Lower lobe of right lung (tissue), 2 donors: ENCODE results near the gene FBXO36. TPM values are rescaled to one million over a fixed set of nuclear protein-coding genes. Genes with fewer than 3 reads are reported as not detected.

ENCODE experiments used
- ATAC-seq, 2 donors: fragments of 200-7000 bp; cut with Tn5 transposase; one replicate each; pipeline ENCODE4 v1.9.1; 2020 to 2022; ENCODE audit warnings: mild to moderate bottlenecking in 2 of 2, moderate library complexity in 2 of 2
- DNase-seq: peaks from one replicate; pipeline ENCODE4 v3.0.0-alpha.2; 2020
- H3K27ac ChIP-seq: fragments of 200-600 bp; one replicate; pipeline ENCODE4 v1.8.0; 2022
- H3K27me3 ChIP-seq: fragments of 200-600 bp; one replicate; pipeline ENCODE4 v1.8.0; 2022; ENCODE audit warnings: low read depth
- H3K36me3 ChIP-seq: fragments of 200-600 bp; one replicate; pipeline ENCODE4 v1.8.0; 2022; ENCODE audit warnings: mild to moderate bottlenecking
- H3K4me1 ChIP-seq: fragments of 200-600 bp; one replicate; pipeline ENCODE4 v1.8.0; 2022
- H3K4me3 ChIP-seq: fragments of 200-600 bp; one replicate; pipeline ENCODE4 v1.8.0; 2022; ENCODE audit warnings: mild to moderate bottlenecking
- H3K9me3 ChIP-seq: fragments of 200-600 bp; one replicate; pipeline ENCODE4 v1.8.0; 2022
- intact Hi-C: fragments of 100-400 bp; cut with DNase I; formaldehyde crosslinking; loops from one replicate; pipeline ENCODE4 v1.11.0; 2022
- total RNA-seq: library from RNA; stranded (reverse); fragmentation: NEBNext Ultra II Directional; extraction: Animal tissue kit (Norgen Biotek cat#: 25700); gene quantifications from one replicate; pipeline ENCODE4 v1.2.1, GENCODE V29; 2021
- TF ChIP-seq, protein P1 (sequence below): fragments of 200-600 bp; IDR thresholded peaks from one replicate; pipeline ENCODE4 v1.8.0; 2022; ENCODE audit warnings: antibody characterized with exemption, mild to moderate bottlenecking
- donor health status: DM: no; HTN: yes; CAD: no; lungs with severe emphysema.

Gene FBXO36
- total RNA-seq, 1 donor from 2014 or later: 3.3 TPM

DNA sequence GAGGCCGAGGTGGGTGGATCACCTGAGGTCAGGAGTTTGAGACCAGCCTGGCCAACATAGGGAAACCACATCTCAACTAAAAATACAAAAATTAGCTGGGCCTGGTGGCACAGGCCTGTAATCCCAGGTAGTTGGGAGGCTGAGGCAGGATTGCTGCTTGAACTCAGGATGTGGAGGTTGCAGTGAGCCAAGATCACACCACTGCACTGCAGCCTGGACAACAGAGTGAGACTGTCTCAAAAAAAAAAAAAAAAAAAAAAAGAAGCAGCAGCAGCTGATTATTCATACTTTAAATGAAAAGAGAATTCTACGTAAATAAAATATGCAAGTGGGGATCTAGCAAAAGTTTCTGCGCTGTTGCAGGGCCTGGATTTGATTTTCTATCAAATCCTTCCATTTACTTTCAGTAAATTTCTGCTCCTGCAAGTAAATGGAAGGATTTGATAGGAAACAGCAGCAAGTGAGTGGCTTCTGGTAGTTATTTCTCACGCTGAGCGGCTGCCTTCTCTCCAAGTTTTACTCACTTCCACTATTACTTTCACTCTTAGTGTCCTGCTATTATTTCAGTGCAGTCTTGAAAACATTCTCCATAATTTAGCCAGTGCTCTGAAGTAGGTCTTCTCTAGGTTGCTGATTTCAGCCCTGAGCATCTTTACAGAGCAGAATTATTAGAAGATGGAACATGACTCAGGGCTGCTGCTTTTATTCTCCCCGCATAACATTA lies 78.0 kb downstream of the FBXO36 start:
- H3K4me1 ChIP-seq: no peaks in the 10 kb centered on the region
- TF ChIP-seq, protein P1, sequence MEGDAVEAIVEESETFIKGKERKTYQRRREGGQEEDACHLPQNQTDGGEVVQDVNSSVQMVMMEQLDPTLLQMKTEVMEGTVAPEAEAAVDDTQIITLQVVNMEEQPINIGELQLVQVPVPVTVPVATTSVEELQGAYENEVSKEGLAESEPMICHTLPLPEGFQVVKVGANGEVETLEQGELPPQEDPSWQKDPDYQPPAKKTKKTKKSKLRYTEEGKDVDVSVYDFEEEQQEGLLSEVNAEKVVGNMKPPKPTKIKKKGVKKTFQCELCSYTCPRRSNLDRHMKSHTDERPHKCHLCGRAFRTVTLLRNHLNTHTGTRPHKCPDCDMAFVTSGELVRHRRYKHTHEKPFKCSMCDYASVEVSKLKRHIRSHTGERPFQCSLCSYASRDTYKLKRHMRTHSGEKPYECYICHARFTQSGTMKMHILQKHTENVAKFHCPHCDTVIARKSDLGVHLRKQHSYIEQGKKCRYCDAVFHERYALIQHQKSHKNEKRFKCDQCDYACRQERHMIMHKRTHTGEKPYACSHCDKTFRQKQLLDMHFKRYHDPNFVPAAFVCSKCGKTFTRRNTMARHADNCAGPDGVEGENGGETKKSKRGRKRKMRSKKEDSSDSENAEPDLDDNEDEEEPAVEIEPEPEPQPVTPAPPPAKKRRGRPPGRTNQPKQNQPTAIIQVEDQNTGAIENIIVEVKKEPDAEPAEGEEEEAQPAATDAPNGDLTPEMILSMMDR: no peak
- H3K27me3 ChIP-seq: no peaks in the 10 kb centered on the region
- ATAC-seq: no peak
- no peak overlapping the region for H3K4me3 ChIP-seq
- no peak overlapping the region for H3K27ac ChIP-seq
- H3K36me3 ChIP-seq: no peaks in the 10 kb centered on the region
- H3K9me3 ChIP-seq: no peaks in the 10 kb centered on the region
- DNase-seq: no peak
- intact Hi-C loops: loop anchor here (10.0 kb wide), 1 partner anchor 615 kb away; no protein-coding TSS in a partner anchor

DNA sequence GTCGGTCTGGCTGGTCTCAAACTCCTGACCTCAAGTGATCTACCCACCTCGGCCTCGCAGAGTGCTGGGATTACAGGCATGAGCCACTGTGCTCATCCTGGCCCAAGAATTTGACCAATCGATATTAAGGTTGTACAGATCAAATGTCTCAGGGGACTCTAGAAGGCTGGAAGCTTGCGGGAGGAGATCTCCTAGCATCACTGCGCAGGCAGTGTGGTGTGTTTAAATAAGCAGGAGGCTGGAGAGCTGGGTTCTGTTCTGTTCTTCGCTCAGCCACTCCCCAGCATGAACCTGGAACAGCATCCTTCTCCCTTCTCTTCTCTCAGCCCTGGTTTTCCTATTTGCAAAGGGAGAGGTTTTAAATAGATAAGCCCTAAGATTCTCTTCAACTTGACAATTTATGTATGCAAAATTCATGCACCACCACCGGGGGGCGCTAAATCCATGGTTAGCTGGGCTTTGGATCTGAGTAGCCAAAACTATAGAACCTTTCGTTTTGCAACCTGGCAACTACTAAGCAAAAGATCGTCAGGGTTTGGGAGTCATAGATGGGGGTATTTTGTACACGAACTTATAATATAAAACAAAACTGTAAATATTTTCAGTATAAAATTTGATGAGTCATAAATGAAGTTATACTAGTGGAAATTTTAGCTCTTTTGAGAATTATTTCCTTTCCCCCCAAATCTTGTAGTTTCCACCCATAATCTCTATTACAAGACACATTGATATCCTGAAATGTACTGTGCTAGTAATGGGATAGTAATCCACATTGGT lies 85.8 kb downstream of the FBXO36 start:
- Histone ChIP-seq H3K9me3 (no peaks in the 10 kb centered on the region), H3K27ac (no peak overlapping the region), H3K27me3 (no peaks in the 10 kb centered on the region), H3K4me3 (peak overlapping the region; percentile 6), H3K4me1 (peaks cover 8% of the 10 kb centered on the region), H3K36me3 (no peaks in the 10 kb centered on the region)
- DNase-seq: peak; percentile 77
- peak; percentile 67 to 71 for ATAC-seq
- intact Hi-C loops: loop anchor here (10.0 kb wide), 1 partner anchor 607 kb away; no protein-coding TSS in a partner anchor
- TF ChIP-seq, protein P1: peak; percentile 86

DNA sequence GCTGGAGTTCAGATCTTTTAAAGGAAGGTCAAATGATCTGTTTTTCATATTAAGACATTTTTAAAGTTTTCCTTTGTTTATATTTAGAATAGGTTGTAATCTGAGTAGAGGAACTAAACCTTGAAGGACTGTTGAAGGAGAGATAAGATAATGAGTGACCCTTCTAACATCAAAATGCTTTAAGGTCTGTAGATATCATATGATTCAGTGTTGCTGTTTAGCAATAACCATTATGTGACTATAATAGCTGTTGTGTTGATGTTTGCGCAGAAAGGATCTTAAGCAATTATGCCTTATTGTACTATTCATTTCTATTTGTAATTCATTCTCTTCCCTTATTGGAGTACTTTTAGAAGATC lies 86.4 kb downstream of the FBXO36 start:
- TF ChIP-seq, protein P1: no peak
- H3K4me1 ChIP-seq: peaks cover 8% of the 10 kb centered on the region
- H3K4me3 ChIP-seq: no peak overlapping the region
- intact Hi-C loops: loop anchor here (10.0 kb wide), 1 partner anchor 606 kb away; no protein-coding TSS in a partner anchor
- no peaks in the 10 kb centered on the region for H3K27me3 ChIP-seq
- DNase-seq (no peak), ATAC-seq (no peak)
- H3K36me3 ChIP-seq: no peaks in the 10 kb centered on the region
- no peaks in the 10 kb centered on the region for H3K9me3 ChIP-seq
- no peak overlapping the region for H3K27ac ChIP-seq

DNA sequence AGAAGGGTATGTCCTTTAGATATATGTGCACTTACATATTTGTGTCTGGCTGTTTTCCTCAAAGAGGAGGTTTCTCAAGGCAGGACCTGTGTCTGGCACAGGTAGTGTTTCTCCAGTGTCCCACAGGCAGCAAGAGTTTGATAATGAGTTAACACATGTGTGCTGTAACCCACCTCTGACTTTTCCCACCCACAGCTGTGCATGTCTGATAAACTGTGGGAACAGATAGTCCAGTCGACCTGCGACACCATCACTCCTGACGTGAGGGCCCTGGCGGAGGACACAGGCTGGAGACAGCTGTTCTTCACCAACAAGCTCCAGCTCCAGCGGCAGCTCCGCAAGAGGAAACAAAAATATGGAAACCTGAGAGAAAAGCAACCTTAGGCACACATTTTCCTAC lies 88.2 kb downstream of the FBXO36 start:
- Histone ChIP-seq H3K4me3 (no peak overlapping the region), H3K36me3 (no peaks in the 10 kb centered on the region), H3K27me3 (no peaks in the 10 kb centered on the region), H3K9me3 (no peaks in the 10 kb centered on the region), H3K27ac (no peak overlapping the region), H3K4me1 (peaks cover 8% of the 10 kb centered on the region)
- TF ChIP-seq, protein P1: no peak
- intact Hi-C loops: no loop called here
- DNase-seq (no peak), ATAC-seq (no peak)

DNA sequence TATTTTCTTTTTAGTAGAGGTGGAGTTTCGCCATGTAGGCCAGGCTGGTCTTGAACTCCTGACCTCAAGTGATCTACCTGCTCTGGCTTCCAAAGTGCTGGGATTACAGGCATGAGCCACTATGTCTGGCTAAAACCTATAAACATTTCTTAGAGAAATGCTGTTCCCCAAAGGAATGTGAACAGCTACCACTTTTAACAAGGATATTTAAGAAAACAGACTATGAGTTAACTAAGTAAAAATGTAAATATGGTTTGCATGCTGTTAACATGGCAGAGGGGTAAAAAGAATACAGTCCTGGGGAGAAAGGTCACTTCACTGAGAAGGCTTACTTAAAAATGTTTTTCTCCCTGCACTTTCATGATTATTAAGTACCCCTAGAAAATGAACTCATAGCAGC lies 89.3 kb downstream of the FBXO36 start:
- H3K27ac ChIP-seq: no peak overlapping the region
- TF ChIP-seq, protein P1: no peak
- peaks cover 8% of the 10 kb centered on the region for H3K4me1 ChIP-seq
- no peaks in the 10 kb centered on the region for H3K9me3 ChIP-seq
- no peaks in the 10 kb centered on the region for H3K36me3 ChIP-seq
- ATAC-seq: no peak
- H3K27me3 ChIP-seq: no peaks in the 10 kb centered on the region
- intact Hi-C loops: no loop called here
- DNase-seq: no peak
- no peak overlapping the region for H3K4me3 ChIP-seq
